C4-2B (cell line): ENCODE results near the gene ABCA6.

Experiments
- CTCF ChIP-seq: fragments of 450-650 bp; conservative IDR thresholded peaks from 2 replicates; pipeline ENCODE4 v1.5.1; 2017; ENCODE audit warnings: mild to moderate bottlenecking
- ZFX ChIP-seq: fragments of 450-650 bp; IDR thresholded peaks from 2 replicates; pipeline ENCODE4 v1.6.1; 2017

GRCh38 chr17:69044371-69044770, 97.3 kb downstream of the ABCA6 start:
- TF ChIP-seq CTCF (no peak), ZFX (no peak)
